HUES64 (cell line): ENCODE data around the gene ABR.
"Not testable (repeated sequence)": the region's sequence is repeated elsewhere in the genome, so short reads cannot be mapped to it uniquely, and the experiment has no call there.

Source experiments
- H3K27ac ChIP-seq: 2 replicates; pipeline ENCODE4 v1.7.0; 2013; ENCODE audit warnings: low read depth, low read length, inconsistent platforms
- H3K27me3 ChIP-seq: 2 replicates; pipeline ENCODE4 v1.6.1; 2013; ENCODE audit warnings: mild to moderate bottlenecking, low read length; ENCODE audit not compliant: insufficient read depth
- H3K36me3 ChIP-seq: 2 replicates; pipeline ENCODE4 v1.6.1; 2013; ENCODE audit warnings: mild to moderate bottlenecking, low read length; ENCODE audit not compliant: insufficient read depth
- H3K4me1 ChIP-seq: 2 replicates; pipeline ENCODE4 v1.6.1; 2013; ENCODE audit warnings: mild to moderate bottlenecking, low read length, moderate library complexity; ENCODE audit not compliant: insufficient read depth
- H3K4me3 ChIP-seq: 2 replicates; pipeline ENCODE4 v1.5.1; 2013; ENCODE audit warnings: mild to moderate bottlenecking, low read length, moderate library complexity
- H3K9ac ChIP-seq: 2 replicates; pipeline ENCODE4 v1.6.1; 2013; ENCODE audit warnings: mild to moderate bottlenecking, low read depth, low read length
- H3K9me3 ChIP-seq: 2 replicates; pipeline ENCODE4 v1.6.1; 2013; ENCODE audit warnings: low read depth, low read length; ENCODE audit not compliant: insufficient read depth
- WGBS: fragments of 150-250, 120-280 bp; methylation state at CpG from one replicate; pipeline ENCODE4 v1.1.7; 2013; ENCODE audit warnings: missing lambda C conversion rate; 5-methylcytosine and 5-hydroxymethylcytosine counted together

Gene ABR

GRCh38 chr17:1100382-1100781 lies 79.4 kb downstream of the ABR start:
- H3K9me3 ChIP-seq, result no peaks in the 10 kb centered on the region
- no peaks in the 10 kb centered on the region for H3K27me3 ChIP-seq
- H3K4me1 ChIP-seq, result no peaks in the 10 kb centered on the region
- no peak overlapping the region for H3K27ac ChIP-seq
- no peak overlapping the region for H3K9ac ChIP-seq
- no peak overlapping the region for H3K4me3 ChIP-seq
- H3K36me3 ChIP-seq, result no peaks in the 10 kb centered on the region; the same call in 1 of the 2 replicates
- WGBS, result 91% methylated on average over 11 of the region's 11 CpGs

DNA sequence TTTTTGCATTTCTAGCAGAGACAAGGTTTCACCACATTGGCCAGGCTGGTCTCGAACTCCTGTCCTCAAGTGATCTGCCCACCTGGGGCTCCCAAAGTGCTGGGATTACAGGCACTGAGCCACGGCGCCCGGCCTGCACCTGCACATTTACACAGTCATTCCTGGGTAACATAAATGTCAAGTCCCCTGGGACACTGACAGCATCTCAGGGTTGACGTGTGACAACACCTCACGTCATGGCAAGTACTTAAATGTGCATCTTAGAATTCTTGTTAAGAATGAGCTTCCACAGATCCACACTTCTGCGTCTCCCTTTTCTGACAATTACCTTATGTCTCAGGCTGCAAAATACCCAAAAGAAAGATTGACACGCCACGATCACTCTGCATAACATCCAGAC lies 80.5 kb downstream of the ABR start:
- Histone ChIP-seq H3K4me3 (no peak overlapping the region), H3K36me3 (no peaks in the 10 kb centered on the region; the same call in 1 of the 2 replicates), H3K9me3 (no peaks in the 10 kb centered on the region), H3K27ac (no peak overlapping the region), H3K27me3 (no peaks in the 10 kb centered on the region), H3K9ac (no peak overlapping the region), H3K4me1 (no peaks in the 10 kb centered on the region)
- 95% methylated on average over 9 of the region's 9 CpGs for WGBS

- not testable (repeated sequence) for H3K9me3 ChIP-seq, H3K4me1 ChIP-seq, H3K36me3 ChIP-seq, H3K27me3 ChIP-seq, H3K9ac ChIP-seq, H3K4me3 ChIP-seq, H3K27ac ChIP-seq
- WGBS, result 96% methylated on average over 19 of the region's 19 CpGs
Measured at GRCh38 chr17:1097972-1098744, 81.6 kb downstream of the ABR start.

GRCh38 chr17:1096215-1096614 lies 83.6 kb downstream of the ABR start:
- peaks cover 4% of the 10 kb centered on the region for H3K36me3 ChIP-seq
- H3K27ac ChIP-seq, result no peak overlapping the region
- no peaks in the 10 kb centered on the region for H3K27me3 ChIP-seq
- no peak overlapping the region for H3K4me3 ChIP-seq
- H3K4me1 ChIP-seq, result no peaks in the 10 kb centered on the region
- 84% methylated on average over 9 of the region's 9 CpGs for WGBS
- H3K9me3 ChIP-seq, result no peaks in the 10 kb centered on the region
- no peak overlapping the region for H3K9ac ChIP-seq

DNA sequence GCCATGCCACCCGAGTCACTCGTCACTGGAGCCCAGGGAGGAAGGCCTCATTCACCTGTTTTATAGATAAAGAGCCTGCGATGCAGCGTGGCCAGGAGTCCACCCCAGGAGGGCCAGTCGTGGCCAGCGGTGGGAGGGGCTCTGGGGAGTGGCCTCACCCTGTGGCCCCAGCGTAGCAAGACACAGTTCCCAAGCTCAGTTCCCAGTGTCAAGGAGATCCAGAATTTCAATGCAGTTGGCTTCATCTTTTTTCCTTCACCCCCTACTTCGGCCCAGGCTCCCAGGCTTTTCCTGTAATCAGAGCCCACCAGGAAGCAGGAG lies 84.0 kb downstream of the ABR start:
- Histone ChIP-seq H3K9me3 (no peaks in the 10 kb centered on the region), H3K27ac (no peak overlapping the region), H3K9ac (no peak overlapping the region), H3K36me3 (peaks cover 7% of the 10 kb centered on the region), H3K27me3 (no peaks in the 10 kb centered on the region), H3K4me1 (no peaks in the 10 kb centered on the region), H3K4me3 (no peak overlapping the region)
- WGBS, result 86% methylated on average over 8 of the region's 8 CpGs

- Histone ChIP-seq H3K36me3 (peaks cover 7% of the 10 kb centered on the region), H3K9ac (no peak overlapping the region), H3K9me3 (no peaks in the 10 kb centered on the region), H3K4me1 (no peaks in the 10 kb centered on the region), H3K4me3 (no peak overlapping the region), H3K27me3 (no peaks in the 10 kb centered on the region), H3K27ac (no peak overlapping the region)
- 88% methylated on average over 31 of the region's 31 CpGs for WGBS
Measured at GRCh38 chr17:1095090-1095852, 84.5 kb downstream of the ABR start.

GRCh38 chr17:1094591-1094990 lies 85.2 kb downstream of the ABR start:
- Histone ChIP-seq H3K36me3 (peaks cover 7% of the 10 kb centered on the region), H3K9me3 (no peaks in the 10 kb centered on the region), H3K27ac (no peak overlapping the region), H3K4me1 (no peaks in the 10 kb centered on the region), H3K27me3 (no peaks in the 10 kb centered on the region), H3K4me3 (no peak overlapping the region), H3K9ac (no peak overlapping the region)
- WGBS, result 93% methylated on average over 6 of the region's 6 CpGs

GRCh38 chr17:1091900-1092299 lies 87.9 kb downstream of the ABR start:
- Histone ChIP-seq H3K9ac (no peak overlapping the region), H3K9me3 (no peaks in the 10 kb centered on the region), H3K4me1 (0 out of 2 replicates have a peak, but pooled peaks cover 6% of the 10 kb centered on the region), H3K36me3 (peaks cover 7% of the 10 kb centered on the region), H3K4me3 (no peak overlapping the region), H3K27ac (no peak overlapping the region), H3K27me3 (no peaks in the 10 kb centered on the region)
- 92% methylated on average over 14 of the region's 14 CpGs for WGBS

GRCh38 chr17:1091190-1091534 lies 88.6 kb downstream of the ABR start:
- Histone ChIP-seq H3K4me1 (0 out of 2 replicates have a peak, but pooled peaks cover 6% of the 10 kb centered on the region), H3K4me3 (no peak overlapping the region), H3K36me3 (peaks cover 7% of the 10 kb centered on the region), H3K27ac (no peak overlapping the region), H3K9ac (no peak overlapping the region), H3K27me3 (no peaks in the 10 kb centered on the region), H3K9me3 (no peaks in the 10 kb centered on the region)
- 96% methylated on average over 8 of the region's 8 CpGs for WGBS

DNA sequence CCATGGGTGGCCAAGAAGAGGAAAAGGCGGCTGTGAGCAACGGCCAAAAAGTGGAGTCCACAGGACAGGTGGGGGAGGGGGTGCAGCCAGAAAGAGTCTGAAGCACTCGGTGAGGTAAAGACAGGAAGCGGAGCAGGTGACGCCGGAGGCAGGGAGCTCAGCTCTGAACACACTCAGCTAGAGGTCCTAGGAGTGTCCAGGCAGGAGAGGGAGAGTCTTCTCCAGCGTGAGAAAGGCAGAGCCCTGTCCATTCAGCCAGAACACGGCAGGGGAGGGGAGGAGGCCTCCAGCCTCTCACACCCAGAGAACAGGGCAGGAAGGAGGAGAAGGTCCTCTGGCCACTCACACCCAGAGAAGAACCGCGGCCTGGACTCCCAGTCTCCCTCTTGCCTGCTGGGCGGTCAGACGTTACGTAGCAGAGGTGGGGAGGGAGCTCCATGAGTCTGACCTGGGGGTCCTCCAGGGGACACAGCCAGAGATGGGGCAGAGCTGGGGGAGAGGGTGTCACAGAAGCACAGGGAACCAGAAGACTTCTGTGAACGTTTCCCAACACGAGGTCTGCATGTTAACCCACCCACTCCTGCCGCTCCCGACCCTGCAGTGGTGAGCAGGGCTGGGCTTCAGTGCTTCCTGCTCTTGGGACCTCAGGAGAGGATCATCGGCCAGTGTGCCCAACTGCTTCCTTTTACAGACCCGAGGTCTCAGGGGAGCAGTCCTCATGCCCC lies 89.2 kb downstream of the ABR start:
- peaks cover 7% of the 10 kb centered on the region for H3K36me3 ChIP-seq
- no peaks in the 10 kb centered on the region for H3K9me3 ChIP-seq
- no peaks in the 10 kb centered on the region for H3K27me3 ChIP-seq
- WGBS, result 85% methylated on average over 19 of the region's 19 CpGs
- H3K9ac ChIP-seq, result no peak overlapping the region; the same call in 1 of the 2 replicates
- no peak overlapping the region for H3K4me3 ChIP-seq
- no peak overlapping the region for H3K27ac ChIP-seq
- H3K4me1 ChIP-seq, result 0 out of 2 replicates have a peak, but pooled peaks cover 6% of the 10 kb centered on the region

GRCh38 chr17:1089915-1090314 lies 89.9 kb downstream of the ABR start:
- H3K36me3 ChIP-seq, result peaks cover 7% of the 10 kb centered on the region
- no peak overlapping the region for H3K27ac ChIP-seq
- H3K9me3 ChIP-seq, result no peaks in the 10 kb centered on the region
- H3K9ac ChIP-seq, result no peak overlapping the region
- H3K4me1 ChIP-seq, result 0 out of 2 replicates have a peak, but pooled peaks cover 6% of the 10 kb centered on the region
- H3K27me3 ChIP-seq, result no peaks in the 10 kb centered on the region
- 90% methylated on average over 13 of the region's 13 CpGs for WGBS
- no peak overlapping the region for H3K4me3 ChIP-seq
